HEK293T (cell line): ENCODE results near the gene ATG16L2.

ENCODE experiments used
- NFRKB ChIP-seq: fragments of 450-650 bp; IDR thresholded peaks from 2 replicates; pipeline ENCODE4 v1.6.1; 2016; ENCODE audit warnings: mild to moderate bottlenecking, moderate library complexity
- PKNOX1 ChIP-seq: fragments of 450-650 bp; IDR thresholded peaks from 2 replicates; pipeline ENCODE4 v1.6.1; 2016

DNA sequence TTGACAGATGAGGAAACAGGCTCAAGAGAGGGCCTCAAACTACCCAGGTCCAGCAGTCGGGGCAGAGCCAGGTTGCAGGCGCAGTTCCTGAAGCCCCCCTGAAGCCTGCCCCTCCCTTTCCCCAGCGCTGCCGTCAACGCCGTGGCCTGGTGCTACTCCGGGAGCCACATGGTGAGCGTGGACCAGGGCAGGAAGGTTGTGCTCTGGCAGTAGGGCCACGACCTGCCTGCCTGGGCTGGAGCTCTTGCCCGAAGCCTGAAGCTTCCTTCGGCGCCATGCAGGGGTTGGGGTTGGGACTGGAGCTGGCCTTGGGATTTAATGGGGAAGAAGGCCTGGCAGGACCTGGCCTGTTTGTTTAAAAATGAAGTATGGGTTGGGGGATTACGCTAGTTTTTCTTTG is 15.0 kb downstream of the ATG16L2 start:
- TF ChIP-seq NFRKB (no peak), PKNOX1 (no peak)
